DMS114 treated with DMSO at 0.1 percent for 48 hours (cell line): ENCODE data around the gene EMP3.
"Not testable (repeated sequence)": the region's sequence is repeated elsewhere in the genome, so short reads cannot be mapped to it uniquely, and the experiment has no call there.

ENCODE experiments used
- DNase-seq: peaks from one replicate; lab custom pipeline; 2025; ENCODE audit not compliant: unreplicated experiment; lab: John Stamatoyannopoulos, UW

EMP3 gene

DNA sequence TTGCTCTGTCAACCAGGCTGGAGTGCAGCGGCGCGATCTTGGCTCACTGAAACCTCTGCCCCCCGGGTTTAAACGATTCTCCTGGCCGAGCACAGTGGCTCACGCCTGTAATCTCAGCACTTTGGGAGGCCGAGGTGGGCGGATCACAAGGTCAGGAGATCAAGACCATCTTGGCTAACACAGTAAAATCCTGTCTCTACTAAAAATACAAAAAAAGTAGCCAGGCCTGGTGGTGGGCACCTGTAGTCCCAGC is 7.7 kb upstream of the EMP3 start:
- DNase-seq, result not testable (repeated sequence)

DNA sequence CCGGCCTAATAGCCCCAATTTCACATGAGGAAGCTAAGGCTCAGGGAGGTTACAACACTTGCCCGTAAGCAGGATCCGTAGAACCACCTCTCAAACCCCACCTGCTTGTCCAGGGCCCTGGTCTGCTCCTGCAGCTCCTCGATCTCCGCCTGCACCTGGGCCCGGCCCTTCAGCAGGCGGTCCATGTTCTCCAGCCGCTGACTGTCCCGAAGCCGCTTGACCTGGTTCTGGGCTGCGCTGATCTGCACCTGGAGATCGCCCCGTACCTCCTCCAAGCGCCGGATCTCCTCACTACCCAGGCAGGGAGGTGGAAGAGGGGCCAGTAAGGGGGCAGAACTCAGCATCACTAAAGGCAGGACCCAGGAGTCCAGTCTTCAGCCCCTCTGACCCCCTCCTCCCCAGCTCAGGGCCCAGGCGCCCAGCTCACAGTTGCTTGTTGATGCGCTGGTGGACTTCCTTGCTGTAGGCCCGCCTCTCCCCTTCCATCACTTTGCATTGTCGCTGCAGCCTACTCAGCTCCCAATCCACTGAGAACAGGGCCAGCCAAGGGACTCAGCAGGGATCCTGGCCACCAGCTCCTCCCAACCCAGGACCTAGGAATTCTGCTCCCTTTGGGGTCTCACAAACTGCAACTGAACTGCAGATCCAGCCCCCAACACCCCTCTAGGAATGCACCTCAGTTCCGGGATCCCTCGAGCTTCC is 6.9 kb upstream of the EMP3 start:
- DNase-seq, result no peak

DNA sequence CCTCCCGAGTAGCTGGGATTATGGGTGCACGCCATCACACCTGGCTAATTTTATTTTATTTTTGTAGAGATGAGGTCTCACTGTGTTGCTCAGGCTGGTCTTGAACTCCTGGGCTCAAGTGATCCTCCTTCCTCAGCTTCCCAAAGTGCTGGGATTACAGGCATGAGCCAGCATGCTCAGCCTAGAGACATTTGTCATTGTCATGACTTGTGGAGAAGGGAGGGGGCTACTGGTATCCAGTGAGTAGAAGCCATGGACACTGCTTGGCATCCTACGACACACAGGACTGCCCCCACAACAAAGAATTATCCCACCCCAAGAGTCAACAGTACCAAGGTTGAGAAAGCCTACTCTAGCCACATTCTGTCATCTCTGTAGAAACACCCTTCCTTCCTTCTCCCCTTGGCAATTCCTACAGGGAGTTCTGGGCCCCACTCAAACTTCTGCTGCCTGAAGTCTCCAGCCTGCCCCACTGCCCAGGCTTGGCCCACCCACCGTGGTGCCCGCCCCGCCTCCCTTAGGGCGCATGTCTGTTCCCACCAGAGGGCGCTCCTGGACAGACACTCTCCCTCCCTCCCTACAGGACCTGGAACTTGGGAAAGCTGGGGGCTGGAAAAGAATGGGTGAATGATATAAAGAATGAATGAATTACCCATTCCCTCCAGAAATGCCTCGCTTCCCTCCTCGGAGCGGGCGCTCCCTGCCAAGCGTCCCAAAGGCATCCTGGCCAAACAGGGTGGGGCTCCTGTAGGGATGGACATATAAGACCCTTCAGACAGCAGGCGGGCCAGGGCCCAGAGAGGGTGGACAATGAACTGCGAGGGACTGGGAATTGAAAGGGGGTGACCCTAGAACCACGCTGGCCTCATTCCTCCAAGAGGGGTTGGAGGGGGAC is 5.5 kb upstream of the EMP3 start:
- DNase-seq, result peak; percentile 13

DNA sequence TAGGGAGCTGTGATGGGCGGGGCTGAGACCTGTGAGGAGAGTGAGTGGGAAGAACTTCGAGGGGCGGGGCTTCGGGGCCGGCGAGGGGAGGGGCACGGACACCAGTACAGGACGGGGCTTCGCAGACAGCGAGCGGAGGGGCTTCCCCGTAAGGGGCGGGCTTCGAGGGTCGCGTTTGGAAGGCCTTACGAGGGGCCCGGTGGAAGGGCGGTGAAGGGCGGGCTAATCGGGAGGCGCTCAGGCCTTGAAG is 4.1 kb upstream of the EMP3 start:
- DNase-seq, result peak; percentile 90

DNA sequence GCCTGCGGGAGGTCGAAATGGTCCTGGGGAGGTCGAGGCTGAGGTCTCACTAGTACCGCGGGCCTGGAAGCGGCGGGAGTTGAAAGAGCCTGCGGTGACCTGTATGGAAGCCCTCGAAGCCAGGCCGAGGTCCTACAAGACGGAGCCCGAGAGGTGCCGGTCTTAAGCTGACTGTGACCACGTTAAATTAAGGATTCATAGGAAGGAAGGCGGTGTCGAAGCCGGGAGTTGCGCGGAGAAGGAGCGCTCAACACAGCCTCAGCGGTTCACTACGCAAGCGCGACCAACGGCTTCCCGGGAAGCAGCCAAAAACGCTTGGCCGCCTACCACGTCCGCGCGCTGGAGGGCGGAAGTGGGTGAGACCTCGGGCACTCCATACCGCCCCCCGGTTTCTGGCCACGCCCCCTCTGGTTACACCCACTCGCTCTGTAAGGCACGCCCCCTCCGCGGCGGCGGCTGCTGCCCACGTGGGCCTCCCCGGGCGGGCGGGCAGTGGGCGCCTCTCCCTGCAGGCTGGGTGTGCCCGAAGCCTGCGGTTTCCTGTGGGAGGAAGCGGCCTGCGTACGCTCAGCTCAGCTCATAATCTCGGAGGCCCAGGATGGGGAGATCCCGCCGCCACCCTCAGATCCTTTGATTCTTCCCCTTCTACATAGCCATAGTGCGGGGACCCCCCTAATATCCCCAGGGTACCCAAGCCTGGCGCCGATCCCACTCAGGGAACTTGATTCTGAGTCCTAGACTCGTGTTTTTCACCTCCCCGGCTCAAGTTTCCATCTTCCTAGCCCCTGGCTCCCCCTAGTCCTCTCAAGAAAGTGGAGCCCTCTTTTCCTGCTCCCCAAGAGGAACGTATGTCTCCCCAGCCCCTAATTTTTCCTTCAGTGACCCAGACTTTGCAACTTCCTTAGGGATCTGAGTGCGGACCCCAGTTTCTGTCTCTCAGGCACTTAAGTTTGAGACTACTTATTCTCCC is 3.4 kb upstream of the EMP3 start:
- peak; percentile 76 for DNase-seq

DNA sequence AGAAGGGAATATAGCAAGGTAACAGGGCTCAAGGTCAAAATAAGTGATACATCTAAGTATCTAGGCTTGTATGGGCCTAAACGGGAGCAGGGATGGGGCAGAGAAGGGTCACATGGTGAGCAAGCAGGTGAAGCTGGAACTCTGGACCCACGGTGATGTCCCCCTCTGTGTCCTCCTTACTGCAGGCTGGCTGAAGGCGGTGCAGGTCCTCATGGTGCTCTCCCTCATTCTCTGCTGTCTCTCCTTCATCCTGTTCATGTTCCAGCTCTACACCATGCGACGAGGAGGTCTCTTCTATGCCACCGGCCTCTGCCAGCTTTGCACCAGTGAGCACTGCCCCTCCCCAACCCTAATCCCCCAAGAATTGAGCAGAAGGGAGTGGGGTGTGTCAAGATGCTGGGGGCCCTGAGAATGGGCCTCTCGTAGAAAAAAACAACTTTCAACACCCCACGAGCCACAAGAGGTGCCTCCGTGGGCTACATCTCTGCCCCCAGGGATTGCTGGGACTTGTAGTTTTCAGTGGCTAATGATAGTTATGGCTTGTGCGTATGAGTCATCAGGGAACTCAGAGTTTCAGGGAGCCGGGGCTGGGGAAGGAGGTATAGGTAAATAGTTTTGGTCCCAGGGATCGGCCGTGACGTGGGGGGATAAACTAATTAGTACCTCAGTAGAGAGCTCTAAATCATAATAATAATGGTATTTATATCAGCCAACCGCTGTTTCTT is 4.0 kb downstream of the EMP3 start:
- DNase-seq, result no peak

DNA sequence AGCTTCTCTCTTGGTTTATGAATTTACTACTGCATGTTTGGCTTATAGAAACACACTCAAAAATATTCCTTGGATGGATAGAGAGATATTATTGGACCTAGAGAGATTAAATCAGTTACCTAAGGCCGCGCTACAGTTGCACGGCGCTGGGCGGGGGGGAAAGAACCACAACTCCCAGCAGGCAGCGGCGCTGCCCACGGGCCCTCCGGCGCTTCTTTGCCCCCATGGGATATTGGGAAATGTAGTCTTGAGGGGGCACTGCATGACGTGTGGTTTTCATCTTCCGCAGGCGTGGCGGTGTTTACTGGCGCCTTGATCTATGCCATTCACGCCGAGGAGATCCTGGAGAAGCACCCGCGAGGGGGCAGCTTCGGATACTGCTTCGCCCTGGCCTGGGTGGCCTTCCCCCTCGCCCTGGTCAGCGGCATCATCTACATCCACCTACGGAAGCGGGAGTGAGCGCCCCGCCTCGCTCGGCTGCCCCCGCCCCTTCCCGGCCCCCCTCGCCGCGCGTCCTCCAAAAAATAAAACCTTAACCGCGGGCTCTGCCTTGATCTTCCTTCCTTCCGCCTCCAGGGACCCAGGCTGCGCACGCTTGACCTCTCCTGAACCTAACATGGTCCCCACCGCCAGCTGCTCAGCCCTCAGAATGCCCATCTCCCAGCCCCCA is 4.8 kb downstream of the EMP3 start:
- no peak for DNase-seq

DNA sequence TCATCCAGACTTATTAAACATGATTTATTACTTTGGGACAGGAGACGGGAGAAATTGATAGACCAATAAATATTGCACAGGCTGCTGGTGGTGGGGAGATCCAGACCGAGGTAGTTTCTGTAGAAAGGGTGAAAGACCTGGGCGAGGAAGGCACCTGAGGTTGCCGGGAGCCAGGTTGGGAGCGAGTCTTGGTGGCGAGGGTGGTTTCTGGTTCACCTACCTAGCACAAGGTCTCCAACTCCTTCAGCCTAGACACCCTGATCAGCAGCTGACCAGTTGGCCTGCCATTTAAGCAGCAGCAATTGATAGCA is 7.0 kb downstream of the EMP3 start:
- DNase-seq, result no peak

DNA sequence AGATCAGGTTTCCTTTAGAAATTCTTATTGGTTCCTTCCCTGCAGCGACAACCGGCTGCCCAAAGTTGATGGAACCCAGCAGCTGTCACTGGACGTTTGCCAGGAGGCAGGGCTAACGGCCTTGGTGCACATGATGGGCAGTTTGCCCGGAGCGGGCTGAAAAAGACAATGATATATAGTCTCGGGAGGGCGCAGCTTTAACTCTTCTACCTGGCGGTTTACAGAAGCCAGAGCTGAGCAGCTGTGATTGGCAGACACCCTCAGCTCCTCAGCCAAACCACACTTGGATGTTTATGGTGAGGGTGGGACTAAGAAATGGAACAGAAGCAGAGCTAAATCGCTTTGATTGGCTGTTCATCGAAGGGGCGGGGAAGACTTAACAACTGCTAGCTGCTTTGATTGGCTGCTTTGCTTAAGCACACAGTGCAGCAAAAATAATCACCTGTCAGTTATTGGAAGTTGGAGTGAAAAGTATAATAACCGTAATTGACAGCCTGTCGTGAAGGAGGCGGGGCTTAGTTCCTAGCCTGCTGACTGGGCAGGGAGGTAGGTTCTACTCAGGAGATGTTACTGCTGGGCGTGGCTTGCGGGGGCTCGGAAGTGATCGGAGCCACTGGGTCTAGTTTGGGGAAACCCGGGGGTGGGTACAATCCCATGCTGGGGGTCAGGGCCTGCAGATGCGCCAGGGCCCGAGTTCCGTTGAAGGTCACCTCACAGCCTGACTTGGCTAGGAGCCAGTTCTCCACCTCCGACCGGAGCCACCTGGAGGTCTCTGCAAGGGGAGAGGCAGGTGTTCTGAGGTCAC is 7.5 kb downstream of the EMP3 start:
- no peak for DNase-seq

DNA sequence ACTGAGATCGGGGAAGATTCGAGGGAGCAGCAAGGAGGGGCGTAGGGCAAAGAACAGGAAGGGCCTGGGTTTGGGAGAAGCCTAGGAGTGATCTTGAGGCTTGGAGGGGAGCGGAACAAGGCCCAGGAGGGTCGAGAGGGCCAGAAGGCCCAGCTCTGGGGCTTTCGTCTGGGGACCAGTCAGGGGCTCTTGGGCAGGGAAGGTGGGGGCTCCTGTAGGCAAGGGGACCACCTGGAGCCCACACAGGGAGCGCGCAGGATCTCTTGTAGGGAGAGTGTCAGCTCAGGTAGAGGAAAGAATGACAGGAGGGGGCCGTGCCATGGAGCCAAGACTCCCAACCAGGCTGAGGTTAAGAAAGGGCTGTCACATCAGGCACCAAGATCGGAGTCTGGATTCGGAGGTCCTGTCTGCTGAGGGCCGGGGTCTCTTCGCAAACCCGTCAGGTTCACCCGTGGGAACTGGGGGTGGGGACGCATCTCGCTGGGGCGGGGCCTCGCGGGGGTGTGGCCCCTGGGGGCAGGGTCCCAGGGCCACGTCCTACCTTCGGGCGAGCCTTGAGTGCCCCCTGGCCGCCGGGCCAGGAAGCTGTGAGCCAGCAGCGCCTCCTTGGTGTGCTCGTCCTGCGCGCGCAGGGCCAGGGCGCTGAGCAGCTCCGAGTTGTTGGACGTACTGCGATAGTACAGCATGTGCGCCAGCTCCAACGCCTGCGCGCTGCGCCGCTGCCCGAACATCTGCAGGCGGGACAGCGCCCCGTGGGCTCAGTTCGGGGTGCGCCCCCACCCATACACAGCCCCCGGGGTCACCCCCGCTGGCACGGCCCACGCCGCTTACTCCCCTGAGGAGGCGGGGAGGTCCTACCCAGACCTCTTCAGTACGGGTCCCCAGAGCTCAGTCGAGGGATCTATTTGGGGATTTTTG is 8.4 kb downstream of the EMP3 start:
- DNase-seq, result no peak

DNA sequence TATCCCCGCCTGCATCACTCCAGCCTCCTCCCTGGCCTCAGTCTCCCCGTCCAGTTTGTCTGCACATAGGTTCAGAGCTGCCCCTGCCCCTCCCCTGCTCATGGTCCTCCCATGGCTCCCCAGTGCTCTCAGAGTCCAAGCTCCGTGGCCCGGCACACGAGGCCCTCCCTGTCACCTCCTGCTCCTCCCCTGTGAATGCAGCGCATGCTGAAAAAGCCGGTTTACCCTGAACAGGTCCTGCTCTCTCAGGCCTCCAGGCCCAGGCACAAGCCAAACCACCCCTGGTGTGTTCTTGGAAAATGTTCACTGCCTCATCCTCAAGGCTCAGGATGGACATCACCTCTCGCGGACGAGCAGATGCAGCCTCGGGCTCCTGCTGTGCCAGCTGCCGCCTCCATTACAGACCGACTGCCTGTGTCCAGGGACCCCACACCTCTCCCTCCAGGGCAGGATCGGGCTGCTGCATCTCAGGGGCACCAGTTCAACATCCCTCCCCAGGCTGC is 13.0 kb downstream of the EMP3 start:
- DNase-seq, result no peak

DNA sequence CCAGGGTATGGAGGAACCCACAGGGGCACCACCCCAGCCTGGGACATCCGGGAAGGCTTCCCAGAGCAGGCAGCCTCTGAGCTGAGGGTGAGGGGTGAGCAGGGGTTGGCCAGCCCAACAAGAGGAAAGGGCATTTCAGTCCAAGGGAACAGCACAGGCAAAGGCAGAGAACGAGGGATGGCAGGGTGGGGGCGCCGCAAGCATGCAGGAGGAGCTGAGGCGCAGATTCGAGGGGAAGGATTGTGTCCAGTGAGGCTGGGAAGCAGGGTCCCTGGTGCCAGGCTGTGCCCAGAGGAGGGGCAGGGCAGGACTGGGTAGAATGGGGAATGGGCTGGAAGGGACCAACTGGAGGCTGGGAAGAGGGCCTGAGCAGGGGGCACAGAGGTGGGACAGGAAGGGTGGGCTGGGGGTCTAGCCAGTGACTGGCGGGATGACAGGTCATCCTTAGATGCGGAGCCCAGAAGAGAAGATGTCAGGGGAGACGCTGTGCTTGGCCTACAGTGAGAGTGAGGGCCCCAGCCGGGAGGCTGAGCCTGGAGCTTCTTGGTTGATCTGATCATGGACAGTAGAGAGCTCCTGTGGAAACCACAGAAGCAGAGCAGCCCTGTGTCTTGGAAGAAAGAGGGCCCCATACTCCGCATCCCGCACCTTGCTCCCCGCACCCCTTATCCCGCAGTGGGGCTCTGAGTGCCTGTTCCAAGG is 13.6 kb downstream of the EMP3 start:
- no peak for DNase-seq

DNA sequence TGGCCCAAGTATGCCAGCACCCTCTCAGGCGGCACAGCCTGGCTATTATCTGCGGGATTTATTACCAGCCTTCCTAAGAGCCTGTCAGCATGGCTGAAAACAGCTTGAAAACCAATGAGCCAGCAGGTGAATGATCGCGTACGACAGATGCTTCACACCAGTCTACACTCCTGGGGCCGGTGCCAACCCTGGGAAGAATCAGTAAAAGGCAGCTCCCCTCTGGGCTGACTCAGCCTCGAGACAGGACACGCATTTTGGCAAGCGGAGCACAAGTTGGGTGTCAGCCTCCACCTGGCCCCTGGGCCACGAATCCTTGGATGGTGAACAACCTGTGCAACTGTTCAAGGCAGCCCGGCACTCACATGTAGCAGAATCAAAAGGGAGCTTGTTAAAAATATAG is 15.6 kb downstream of the EMP3 start:
- no peak for DNase-seq

DNA sequence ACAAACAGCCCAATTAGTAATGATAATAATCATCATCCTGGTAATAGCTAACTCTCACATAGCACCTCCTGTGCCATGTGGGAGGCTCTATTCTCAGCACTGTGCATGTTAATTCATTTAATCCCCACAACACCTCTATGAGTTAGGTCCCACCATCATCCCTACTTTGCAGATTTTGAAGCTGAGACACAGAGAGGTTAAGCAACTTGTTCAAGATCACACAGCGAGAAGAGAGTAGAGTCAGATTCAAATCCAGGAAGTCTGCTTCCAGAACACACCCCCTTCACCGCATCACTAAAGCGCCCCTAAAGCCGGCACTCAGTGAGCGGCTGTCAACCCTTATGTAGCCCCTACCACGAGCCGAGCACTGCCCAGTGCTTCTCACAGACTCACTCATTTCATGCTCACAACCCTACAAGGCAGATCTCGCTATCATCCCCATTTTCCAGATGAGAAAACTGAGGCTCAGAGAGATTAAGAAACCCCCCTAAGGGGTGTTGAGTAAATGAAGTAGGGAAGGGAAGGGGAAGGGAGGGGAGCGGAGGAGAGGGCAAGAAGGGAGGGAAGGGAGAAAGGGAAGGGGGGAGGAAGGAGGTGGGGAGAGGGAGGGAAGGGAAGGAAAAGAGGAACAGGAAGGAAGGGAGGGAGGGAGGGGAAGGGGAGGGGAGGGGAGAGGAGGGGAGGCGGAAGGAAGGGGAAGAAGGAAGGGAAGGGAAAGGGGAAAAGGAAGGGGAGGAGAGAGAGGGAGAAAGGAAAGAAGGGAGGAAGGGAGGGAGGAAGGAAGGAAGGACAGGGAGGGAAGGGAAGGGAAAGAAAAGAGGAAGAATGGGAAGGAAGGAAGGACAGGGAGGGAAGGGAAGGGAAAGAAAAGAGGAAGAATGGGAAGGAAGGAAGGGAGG is 16.4 kb downstream of the EMP3 start:
- DNase-seq, result no peak

DNA sequence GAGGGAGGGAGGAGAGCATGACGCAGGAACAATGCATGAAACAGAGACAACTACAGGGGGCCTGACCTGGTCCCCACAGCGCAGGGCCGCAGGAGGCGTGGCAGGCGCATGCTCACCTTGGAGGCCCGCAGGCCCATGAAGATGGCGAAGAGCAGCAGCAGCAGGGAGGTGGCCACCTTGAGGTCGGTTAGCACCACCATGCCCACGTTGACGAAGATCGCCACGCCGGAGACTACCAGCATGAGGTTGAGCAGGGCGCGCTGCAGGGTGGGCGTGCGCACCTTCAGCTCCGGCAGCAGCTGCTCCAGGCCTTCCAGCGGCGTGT is 17.0 kb downstream of the EMP3 start:
- DNase-seq, result no peak

DNA sequence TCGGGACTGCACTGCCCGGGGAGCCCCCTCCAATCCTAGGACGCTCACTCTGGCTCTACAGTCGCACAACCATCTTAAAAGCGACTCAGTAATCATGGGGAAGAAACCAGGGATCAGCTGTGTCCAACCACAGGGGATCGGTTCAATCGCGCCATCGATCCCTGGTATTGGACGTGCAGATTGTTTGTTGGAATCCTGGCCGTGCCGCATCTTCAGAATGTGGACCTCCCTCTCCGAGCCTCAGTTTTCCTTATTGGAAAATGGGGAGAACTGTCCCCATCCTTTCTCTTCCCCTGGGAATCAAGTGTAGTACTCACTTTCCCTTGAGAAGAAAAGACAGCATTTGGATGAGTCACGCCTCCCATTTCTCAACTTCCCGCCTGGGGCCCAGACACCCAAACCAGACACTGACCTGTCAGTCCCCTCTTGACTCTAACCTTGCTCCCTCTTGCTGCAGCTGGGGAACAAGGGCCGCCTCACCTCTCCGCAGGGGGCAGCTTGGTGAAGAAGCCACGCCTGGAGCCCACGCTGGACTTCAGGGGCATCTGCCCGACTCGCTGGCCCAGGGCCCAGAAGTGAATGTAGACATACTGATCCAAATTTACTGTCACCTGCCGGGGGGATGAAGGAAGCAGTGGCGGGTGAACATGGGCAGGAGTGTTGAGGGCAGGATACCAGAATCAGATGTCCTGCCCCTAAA is 17.6 kb downstream of the EMP3 start:
- DNase-seq, result no peak

DNA sequence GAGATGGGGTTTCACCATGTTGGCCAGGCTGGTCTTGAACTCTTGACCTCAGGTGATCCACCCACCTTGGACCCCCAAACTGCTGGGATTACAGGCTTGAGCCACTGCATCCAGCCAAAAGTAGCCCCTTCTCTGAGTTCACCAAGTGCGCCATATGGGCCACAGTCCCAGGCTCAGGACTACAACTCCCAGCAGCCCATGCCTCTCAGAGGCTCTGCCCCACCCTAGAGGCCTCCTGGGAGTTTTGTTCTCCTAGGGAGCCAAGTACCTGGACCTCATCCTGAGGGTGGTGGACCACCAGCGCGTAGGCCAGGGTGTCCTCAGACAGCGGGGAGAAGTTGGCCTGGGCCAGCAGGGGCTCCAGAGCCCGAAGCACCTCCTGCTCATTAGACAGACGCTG is 19.5 kb downstream of the EMP3 start:
- DNase-seq, result no peak
